Stimulated activated memory B cell treated with anti-CD40 and anti-IgM and Interleukin-4, amounts not matched to agents 10 μg/mL and 1 μg/mL and 100 μg/mL, for 72 hours (primary cell): ENCODE results near the gene FAAP100.
A peak's percentile ranks its signal among the peaks of the same experiment; 100 is the strongest.

Experiments used
- ATAC-seq: fragments of 150-1000 bp; cut with Tn5 transposase; 2 replicates; pipeline ENCODE4 v1.10.0; 2021
- H3K27ac Mint-ChIP-seq: one replicate; pipeline ENCODE4 v1.8.0; 2022; ENCODE audit warnings: mild to moderate bottlenecking, mixed read lengths
- H3K27me3 Mint-ChIP-seq: one replicate; pipeline ENCODE4 v1.8.0; 2022; ENCODE audit warnings: mixed read lengths
- H3K36me3 Mint-ChIP-seq: one replicate; pipeline ENCODE4 v1.8.0; 2022; ENCODE audit warnings: mixed read lengths
- H3K4me1 Mint-ChIP-seq: one replicate; pipeline ENCODE4 v1.8.0; 2022; ENCODE audit warnings: mixed read lengths
- H3K4me3 Mint-ChIP-seq: one replicate; pipeline ENCODE4 v1.8.0; 2022; ENCODE audit warnings: mild to moderate bottlenecking, moderate library complexity, mixed read lengths
- H3K9me3 Mint-ChIP-seq: one replicate; pipeline ENCODE4 v1.8.0; 2022; ENCODE audit warnings: mixed read lengths

The FAAP100 gene

GRCh38 chr17:81580481-81580880 is 28.3 kb upstream of the FAAP100 start:
- Mint-ChIP-seq H3K27ac (no peak overlapping the region), H3K27me3 (no peaks in the 10 kb centered on the region), H3K4me1 (peaks cover 29% of the 10 kb centered on the region), H3K36me3 (peaks cover 75% of the 10 kb centered on the region), H3K4me3 (no peak overlapping the region), H3K9me3 (no peaks in the 10 kb centered on the region)
- ATAC-seq: no peak

DNA sequence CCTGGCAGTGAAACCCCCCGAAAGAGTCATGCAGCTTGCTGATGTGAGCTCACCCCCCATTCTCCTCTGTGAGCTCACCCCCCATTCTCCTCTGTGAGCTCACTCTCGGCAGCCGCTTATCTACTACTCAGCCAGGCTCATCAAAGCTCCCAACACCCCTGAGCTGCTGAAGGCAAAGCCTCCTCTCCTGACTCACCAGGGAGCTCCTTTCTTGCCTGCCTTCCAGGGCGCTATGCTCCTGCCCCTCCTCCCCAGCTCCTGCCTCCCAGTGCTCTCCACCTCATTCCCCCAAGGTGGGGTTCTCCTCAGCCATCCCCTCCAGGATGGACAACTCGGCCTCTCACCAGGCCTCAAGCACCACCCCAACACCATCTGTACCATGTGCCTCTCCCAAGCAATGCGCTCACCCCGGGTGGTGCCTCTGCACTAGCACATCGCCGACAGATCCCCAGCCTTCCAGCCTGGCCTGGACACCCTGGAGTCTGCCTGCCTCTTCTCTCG is 27.7 kb upstream of the FAAP100 start:
- Mint-ChIP-seq H3K4me3 (no peak overlapping the region), H3K27ac (peak overlapping the region; percentile 58), H3K4me1 (peaks cover 29% of the 10 kb centered on the region), H3K9me3 (no peaks in the 10 kb centered on the region), H3K36me3 (peaks cover 71% of the 10 kb centered on the region), H3K27me3 (no peaks in the 10 kb centered on the region)
- no peak for ATAC-seq

GRCh38 chr17:81579298-81579697 is 27.1 kb upstream of the FAAP100 start:
- Mint-ChIP-seq H3K27ac (peak overlapping the region; percentile 58), H3K36me3 (peaks cover 69% of the 10 kb centered on the region), H3K27me3 (no peaks in the 10 kb centered on the region), H3K4me1 (peaks cover 29% of the 10 kb centered on the region), H3K9me3 (no peaks in the 10 kb centered on the region), H3K4me3 (no peak overlapping the region)
- no peak for ATAC-seq

DNA sequence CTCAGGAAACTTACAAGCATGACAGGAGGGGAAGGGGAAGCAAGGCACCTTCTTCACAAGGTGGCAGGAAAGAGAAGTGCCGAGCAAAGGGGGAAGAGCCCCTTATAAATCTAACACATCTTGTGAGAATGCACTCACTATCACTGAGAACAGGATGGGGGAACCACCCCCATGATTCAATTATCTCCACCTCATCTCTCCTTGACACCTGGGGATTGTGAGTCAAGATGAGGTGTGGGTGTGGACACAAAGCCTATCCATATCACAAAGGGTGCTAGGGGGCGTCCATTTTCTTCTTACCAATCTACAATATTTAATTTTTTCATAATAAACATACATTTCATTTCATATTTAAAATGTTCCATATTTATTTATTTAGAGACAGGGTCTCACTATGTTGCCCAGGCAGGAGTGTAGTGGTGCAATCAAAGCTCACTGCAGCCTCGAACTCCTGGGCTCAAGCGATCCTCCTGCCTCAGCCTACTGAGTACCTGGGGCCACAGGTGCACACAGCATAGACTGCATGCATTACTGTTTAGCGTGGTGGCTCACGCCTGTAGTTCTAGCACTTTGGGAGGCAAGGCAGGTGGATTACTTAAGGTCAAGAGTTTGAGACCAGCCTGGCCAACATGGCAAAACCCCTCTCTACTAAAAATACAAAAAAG is 26.5 kb upstream of the FAAP100 start:
- H3K27me3 Mint-ChIP-seq: no peaks in the 10 kb centered on the region
- H3K9me3 Mint-ChIP-seq: no peaks in the 10 kb centered on the region
- H3K27ac Mint-ChIP-seq: peak overlapping the region; percentile 40
- H3K4me1 Mint-ChIP-seq: peaks cover 29% of the 10 kb centered on the region
- H3K36me3 Mint-ChIP-seq: peaks cover 69% of the 10 kb centered on the region
- H3K4me3 Mint-ChIP-seq: no peak overlapping the region
- no peak for ATAC-seq

GRCh38 chr17:81578038-81578441 is 25.9 kb upstream of the FAAP100 start:
- peaks cover 29% of the 10 kb centered on the region for H3K4me1 Mint-ChIP-seq
- ATAC-seq: no peak
- no peaks in the 10 kb centered on the region for H3K9me3 Mint-ChIP-seq
- peaks cover 64% of the 10 kb centered on the region for H3K36me3 Mint-ChIP-seq
- H3K27me3 Mint-ChIP-seq: no peaks in the 10 kb centered on the region
- peak overlapping the region; percentile 40 for H3K27ac Mint-ChIP-seq
- H3K4me3 Mint-ChIP-seq: no peak overlapping the region

DNA sequence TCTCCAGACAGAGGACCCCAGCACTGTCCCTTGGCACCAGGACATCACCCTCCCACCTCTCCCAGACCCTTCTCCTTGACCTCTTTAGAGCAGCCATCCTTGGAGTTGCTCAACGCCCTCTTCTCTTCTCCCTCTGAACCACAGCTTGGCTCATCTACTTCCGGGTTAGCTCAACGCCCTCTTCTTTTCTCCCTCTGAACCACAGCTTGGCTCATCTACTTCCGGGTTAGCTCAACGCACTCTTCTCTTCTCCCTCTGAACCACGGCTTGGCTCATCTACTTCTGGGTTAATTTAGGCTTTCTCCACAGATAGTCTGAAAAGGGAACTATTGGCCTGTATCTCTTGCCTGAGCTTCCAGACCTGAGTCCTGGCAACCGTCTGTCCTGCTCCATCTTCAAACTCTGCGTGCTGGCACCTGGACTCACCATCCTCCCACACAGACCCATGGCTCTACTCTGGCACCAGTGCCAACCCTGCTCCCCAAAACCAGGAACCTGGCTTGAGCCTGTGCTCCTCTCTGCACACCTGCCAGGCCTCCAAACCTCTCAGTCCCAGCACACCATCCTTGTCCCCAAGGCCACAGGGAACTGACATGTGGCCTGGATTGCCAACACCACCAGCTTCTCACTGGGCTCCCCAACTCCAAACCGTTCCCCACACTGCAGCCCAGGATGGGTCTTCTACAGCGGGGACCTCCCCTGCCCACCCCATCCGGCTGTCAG is 25.3 kb upstream of the FAAP100 start:
- peaks cover 62% of the 10 kb centered on the region for H3K36me3 Mint-ChIP-seq
- H3K27ac Mint-ChIP-seq: peak overlapping the region; percentile 40
- no peaks in the 10 kb centered on the region for H3K9me3 Mint-ChIP-seq
- H3K27me3 Mint-ChIP-seq: no peaks in the 10 kb centered on the region
- H3K4me1 Mint-ChIP-seq: peaks cover 29% of the 10 kb centered on the region
- no peak for ATAC-seq
- no peak overlapping the region for H3K4me3 Mint-ChIP-seq

DNA sequence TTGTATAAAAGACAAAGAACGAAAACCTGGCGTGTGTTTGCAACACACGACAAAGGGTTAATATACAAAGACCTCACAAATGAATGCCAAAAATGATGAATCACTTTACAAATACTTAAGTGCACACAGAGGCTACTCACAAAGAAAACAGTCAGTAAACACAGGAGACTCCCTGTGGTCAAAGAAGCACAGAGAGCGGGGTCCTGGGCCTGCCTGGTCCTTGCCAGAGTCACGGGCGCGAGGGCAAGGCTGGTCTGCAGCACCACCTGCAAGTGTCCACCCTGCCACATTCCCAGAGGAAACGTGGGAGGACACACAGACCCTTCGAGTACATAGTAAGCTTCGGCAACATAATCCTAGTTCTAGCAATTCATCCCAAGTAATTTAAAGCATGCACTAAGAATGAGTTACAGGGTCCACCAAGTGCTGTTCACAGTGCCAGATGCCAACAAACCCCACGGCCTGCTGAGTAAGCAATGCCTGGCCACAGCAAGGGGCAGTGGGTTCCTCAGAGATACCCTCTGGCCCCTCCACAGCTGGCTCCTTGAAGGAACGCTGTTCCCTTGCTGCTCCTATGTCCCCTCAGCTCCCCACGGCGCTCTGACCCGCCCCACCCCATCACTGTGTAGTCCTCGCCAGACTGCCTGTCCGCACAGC is 24.6 kb upstream of the FAAP100 start:
- H3K36me3 Mint-ChIP-seq: peaks cover 57% of the 10 kb centered on the region
- H3K4me3 Mint-ChIP-seq: no peak overlapping the region
- H3K27ac Mint-ChIP-seq: no peak overlapping the region
- ATAC-seq: no peak
- no peaks in the 10 kb centered on the region for H3K9me3 Mint-ChIP-seq
- peaks cover 29% of the 10 kb centered on the region for H3K4me1 Mint-ChIP-seq
- no peaks in the 10 kb centered on the region for H3K27me3 Mint-ChIP-seq

- H3K4me1 Mint-ChIP-seq: peaks cover 29% of the 10 kb centered on the region
- no peak overlapping the region for H3K4me3 Mint-ChIP-seq
- no peak for ATAC-seq
- no peaks in the 10 kb centered on the region for H3K9me3 Mint-ChIP-seq
- no peak overlapping the region for H3K27ac Mint-ChIP-seq
- H3K27me3 Mint-ChIP-seq: no peaks in the 10 kb centered on the region
- peaks cover 57% of the 10 kb centered on the region for H3K36me3 Mint-ChIP-seq
Observed at GRCh38 chr17:81575836-81576235, 23.7 kb upstream of the FAAP100 start.

DNA sequence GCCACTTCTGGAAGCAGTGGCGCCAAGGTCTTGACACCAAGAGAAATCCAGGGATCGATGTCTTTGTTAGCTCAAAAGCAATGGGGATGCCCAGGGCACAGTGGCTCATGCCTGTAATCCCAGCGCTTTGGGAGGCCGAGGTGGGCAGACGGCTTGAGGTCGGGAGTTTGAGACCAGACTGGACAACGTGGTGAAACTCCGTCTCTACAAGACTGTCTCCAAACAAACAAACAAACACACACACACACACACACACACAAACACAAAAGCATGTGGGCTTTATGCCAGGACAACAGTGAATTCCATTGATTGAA is 22.4 kb upstream of the FAAP100 start:
- Mint-ChIP-seq H3K27ac (no peak overlapping the region), H3K9me3 (no peaks in the 10 kb centered on the region), H3K36me3 (peaks cover 55% of the 10 kb centered on the region), H3K27me3 (no peaks in the 10 kb centered on the region), H3K4me3 (no peak overlapping the region), H3K4me1 (peaks cover 17% of the 10 kb centered on the region)
- ATAC-seq: no peak

GRCh38 chr17:81573794-81574642 is 21.9 kb upstream of the FAAP100 start:
- H3K9me3 Mint-ChIP-seq: no peaks in the 10 kb centered on the region
- no peak overlapping the region for H3K4me3 Mint-ChIP-seq
- no peaks in the 10 kb centered on the region for H3K27me3 Mint-ChIP-seq
- H3K4me1 Mint-ChIP-seq: peaks cover 12% of the 10 kb centered on the region
- no peak for ATAC-seq
- no peak overlapping the region for H3K27ac Mint-ChIP-seq
- H3K36me3 Mint-ChIP-seq: peaks cover 50% of the 10 kb centered on the region

- ATAC-seq: no peak
- no peak overlapping the region for H3K4me3 Mint-ChIP-seq
- H3K36me3 Mint-ChIP-seq: peaks cover 52% of the 10 kb centered on the region
- no peaks in the 10 kb centered on the region for H3K27me3 Mint-ChIP-seq
- no peaks in the 10 kb centered on the region for H3K9me3 Mint-ChIP-seq
- peaks cover 5% of the 10 kb centered on the region for H3K4me1 Mint-ChIP-seq
- no peak overlapping the region for H3K27ac Mint-ChIP-seq
Observed at GRCh38 chr17:81572563-81573168, 20.5 kb upstream of the FAAP100 start.

DNA sequence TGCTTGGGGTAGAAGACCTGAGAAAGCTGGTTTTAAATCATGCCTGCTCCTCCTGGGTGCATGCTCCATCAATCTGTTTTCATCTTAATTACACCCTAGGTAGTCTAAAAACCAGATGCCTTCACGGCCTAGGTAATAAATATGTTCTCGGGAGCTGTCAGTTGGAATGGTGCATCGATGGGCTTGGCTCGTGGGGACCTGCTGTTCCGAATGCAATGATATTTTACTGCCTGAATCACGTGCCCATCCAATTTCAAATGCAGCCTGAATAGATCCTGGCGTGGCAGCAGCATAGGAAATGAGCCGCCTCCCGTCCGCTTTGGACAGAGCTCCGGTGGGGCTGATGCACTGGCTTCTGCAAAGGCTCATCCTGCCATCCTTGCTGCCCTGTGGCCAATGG is 18.8 kb upstream of the FAAP100 start:
- Mint-ChIP-seq H3K27ac (no peak overlapping the region), H3K9me3 (no peaks in the 10 kb centered on the region), H3K27me3 (no peaks in the 10 kb centered on the region), H3K4me1 (no peaks in the 10 kb centered on the region), H3K4me3 (no peak overlapping the region), H3K36me3 (peaks cover 49% of the 10 kb centered on the region)
- ATAC-seq: no peak

GRCh38 chr17:81569986-81570514 is 17.9 kb upstream of the FAAP100 start:
- H3K4me1 Mint-ChIP-seq: no peaks in the 10 kb centered on the region
- H3K27ac Mint-ChIP-seq: no peak overlapping the region
- H3K9me3 Mint-ChIP-seq: no peaks in the 10 kb centered on the region
- H3K27me3 Mint-ChIP-seq: no peaks in the 10 kb centered on the region
- H3K36me3 Mint-ChIP-seq: peaks cover 55% of the 10 kb centered on the region
- ATAC-seq: no peak
- H3K4me3 Mint-ChIP-seq: no peak overlapping the region

GRCh38 chr17:81568416-81568815 is 16.3 kb upstream of the FAAP100 start:
- peak overlapping the region; percentile 13 for H3K27ac Mint-ChIP-seq
- ATAC-seq: no peak
- H3K36me3 Mint-ChIP-seq: peaks cover 53% of the 10 kb centered on the region
- H3K27me3 Mint-ChIP-seq: no peaks in the 10 kb centered on the region
- H3K4me3 Mint-ChIP-seq: no peak overlapping the region
- no peaks in the 10 kb centered on the region for H3K4me1 Mint-ChIP-seq
- H3K9me3 Mint-ChIP-seq: no peaks in the 10 kb centered on the region
